Activated naive CD8-positive, alpha-beta T cell (primary cell): ENCODE data around the gene KNG1.

ENCODE experiments used
- H3K27ac Mint-ChIP-seq: one replicate; pipeline ENCODE4 v1.8.0; 2021; ENCODE audit warnings: mixed read lengths
- H3K27me3 Mint-ChIP-seq: one replicate; pipeline ENCODE4 v1.8.0; 2021; ENCODE audit warnings: mixed read lengths
- H3K36me3 Mint-ChIP-seq: one replicate; pipeline ENCODE4 v1.8.0; 2021; ENCODE audit warnings: mixed read lengths
- H3K4me1 Mint-ChIP-seq: one replicate; pipeline ENCODE4 v1.8.0; 2021; ENCODE audit warnings: low read depth, mixed read lengths
- H3K4me3 Mint-ChIP-seq: one replicate; pipeline ENCODE4 v1.8.0; 2021; ENCODE audit warnings: mild to moderate bottlenecking, mixed read lengths
- H3K9me3 Mint-ChIP-seq: one replicate; pipeline ENCODE4 v1.8.0; 2021; ENCODE audit warnings: low read depth, mixed read lengths

The KNG1 gene

GRCh38 chr3:186743666-186744065, 26.5 kb downstream of the KNG1 start:
- Mint-ChIP-seq H3K36me3 (peaks cover 24% of the 10 kb centered on the region), H3K27ac (no peak overlapping the region), H3K9me3 (no peaks in the 10 kb centered on the region), H3K27me3 (no peaks in the 10 kb centered on the region), H3K4me1 (peaks cover 3% of the 10 kb centered on the region), H3K4me3 (no peak overlapping the region)

- H3K27ac Mint-ChIP-seq = no peak overlapping the region
- no peaks in the 10 kb centered on the region for H3K27me3 Mint-ChIP-seq
- no peak overlapping the region for H3K4me3 Mint-ChIP-seq
- H3K36me3 Mint-ChIP-seq = peaks cover 15% of the 10 kb centered on the region
- H3K9me3 Mint-ChIP-seq = no peaks in the 10 kb centered on the region
- H3K4me1 Mint-ChIP-seq = peaks cover 3% of the 10 kb centered on the region
These were observed 28.8 kb downstream of the KNG1 start for GRCh38 chr3:186746008-186746407.

GRCh38 chr3:186750316-186750715, 33.2 kb downstream of the KNG1 start:
- Mint-ChIP-seq H3K9me3 (no peaks in the 10 kb centered on the region), H3K4me3 (no peak overlapping the region), H3K4me1 (peaks cover 9% of the 10 kb centered on the region), H3K27ac (no peak overlapping the region), H3K36me3 (peaks cover 3% of the 10 kb centered on the region), H3K27me3 (no peaks in the 10 kb centered on the region)

GRCh38 chr3:186751480-186751879, 34.3 kb downstream of the KNG1 start:
- Mint-ChIP-seq H3K27me3 (no peaks in the 10 kb centered on the region), H3K27ac (no peak overlapping the region), H3K4me1 (peaks cover 7% of the 10 kb centered on the region), H3K36me3 (no peaks in the 10 kb centered on the region), H3K9me3 (no peaks in the 10 kb centered on the region), H3K4me3 (no peak overlapping the region)

- H3K27me3 Mint-ChIP-seq = no peaks in the 10 kb centered on the region
- peaks cover 7% of the 10 kb centered on the region for H3K4me1 Mint-ChIP-seq
- H3K4me3 Mint-ChIP-seq = no peak overlapping the region
- no peaks in the 10 kb centered on the region for H3K36me3 Mint-ChIP-seq
- H3K27ac Mint-ChIP-seq = no peak overlapping the region
- no peaks in the 10 kb centered on the region for H3K9me3 Mint-ChIP-seq
These were observed 36.8 kb downstream of the KNG1 start for GRCh38 chr3:186754006-186754405.

- H3K4me3 Mint-ChIP-seq = no peak overlapping the region
- H3K4me1 Mint-ChIP-seq = peaks cover 8% of the 10 kb centered on the region
These were observed 37.7 kb downstream of the KNG1 start for GRCh38 chr3:186754871-186755270.

GRCh38 chr3:186757214-186757613, 40.1 kb downstream of the KNG1 start:
- peaks cover 9% of the 10 kb centered on the region for H3K36me3 Mint-ChIP-seq
- H3K27ac Mint-ChIP-seq = no peak overlapping the region
- H3K9me3 Mint-ChIP-seq = no peaks in the 10 kb centered on the region
- no peak overlapping the region for H3K4me3 Mint-ChIP-seq
- no peaks in the 10 kb centered on the region for H3K27me3 Mint-ChIP-seq
- peaks cover 13% of the 10 kb centered on the region for H3K4me1 Mint-ChIP-seq

More at GRCh38 chr3:186754871-186755270, 37.7 kb downstream of the KNG1 start:
- Mint-ChIP-seq H3K36me3 (no peaks in the 10 kb centered on the region), H3K9me3 (no peaks in the 10 kb centered on the region), H3K27me3 (no peaks in the 10 kb centered on the region), H3K27ac (no peak overlapping the region)

GRCh38 chr3:186757686-186758220, 40.6 kb downstream of the KNG1 start:
- peaks cover 9% of the 10 kb centered on the region for H3K36me3 Mint-ChIP-seq
- H3K27ac Mint-ChIP-seq = no peak overlapping the region

GRCh38 chr3:186759231-186759930, 42.2 kb downstream of the KNG1 start:
- Mint-ChIP-seq H3K4me3 (no peak overlapping the region), H3K27ac (no peak overlapping the region), H3K4me1 (peaks cover 6% of the 10 kb centered on the region), H3K36me3 (peaks cover 9% of the 10 kb centered on the region), H3K27me3 (no peaks in the 10 kb centered on the region), H3K9me3 (no peaks in the 10 kb centered on the region)

More at GRCh38 chr3:186757686-186758220, 40.6 kb downstream of the KNG1 start:
- no peak overlapping the region for H3K4me3 Mint-ChIP-seq
- H3K27me3 Mint-ChIP-seq = no peaks in the 10 kb centered on the region
- H3K9me3 Mint-ChIP-seq = no peaks in the 10 kb centered on the region
- peaks cover 13% of the 10 kb centered on the region for H3K4me1 Mint-ChIP-seq

GRCh38 chr3:186760141-186760833, 43.1 kb downstream of the KNG1 start:
- H3K4me1 Mint-ChIP-seq = peaks cover 6% of the 10 kb centered on the region
- no peaks in the 10 kb centered on the region for H3K9me3 Mint-ChIP-seq
- no peak overlapping the region for H3K27ac Mint-ChIP-seq
- no peaks in the 10 kb centered on the region for H3K27me3 Mint-ChIP-seq
- no peak overlapping the region for H3K4me3 Mint-ChIP-seq
- peaks cover 9% of the 10 kb centered on the region for H3K36me3 Mint-ChIP-seq

GRCh38 chr3:186760897-186761447, 43.8 kb downstream of the KNG1 start:
- H3K9me3 Mint-ChIP-seq = no peaks in the 10 kb centered on the region
- no peaks in the 10 kb centered on the region for H3K27me3 Mint-ChIP-seq
- peaks cover 9% of the 10 kb centered on the region for H3K36me3 Mint-ChIP-seq
- no peak overlapping the region for H3K27ac Mint-ChIP-seq
- H3K4me1 Mint-ChIP-seq = peaks cover 6% of the 10 kb centered on the region
- H3K4me3 Mint-ChIP-seq = no peak overlapping the region

GRCh38 chr3:186772281-186772694, 55.1 kb downstream of the KNG1 start:
- no peaks in the 10 kb centered on the region for H3K36me3 Mint-ChIP-seq
- H3K4me1 Mint-ChIP-seq = peaks cover 13% of the 10 kb centered on the region
- H3K4me3 Mint-ChIP-seq = peak overlapping the region; percentile 93
- H3K27me3 Mint-ChIP-seq = no peaks in the 10 kb centered on the region
- peak overlapping the region; percentile 99 for H3K27ac Mint-ChIP-seq
- no peaks in the 10 kb centered on the region for H3K9me3 Mint-ChIP-seq

GRCh38 chr3:186772701-186773417, 55.7 kb downstream of the KNG1 start:
- Mint-ChIP-seq H3K4me3 (peak overlapping the region; percentile 93), H3K27me3 (no peaks in the 10 kb centered on the region), H3K27ac (peak overlapping the region; percentile 99), H3K36me3 (no peaks in the 10 kb centered on the region), H3K9me3 (no peaks in the 10 kb centered on the region), H3K4me1 (peaks cover 13% of the 10 kb centered on the region)

GRCh38 chr3:186775999-186776398, 58.8 kb downstream of the KNG1 start:
- no peaks in the 10 kb centered on the region for H3K36me3 Mint-ChIP-seq
- no peak overlapping the region for H3K4me3 Mint-ChIP-seq
- no peaks in the 10 kb centered on the region for H3K9me3 Mint-ChIP-seq
- no peaks in the 10 kb centered on the region for H3K27me3 Mint-ChIP-seq
- peaks cover 13% of the 10 kb centered on the region for H3K4me1 Mint-ChIP-seq
- H3K27ac Mint-ChIP-seq = no peak overlapping the region

GRCh38 chr3:186779204-186779603, 62.0 kb downstream of the KNG1 start:
- no peak overlapping the region for H3K4me3 Mint-ChIP-seq
- no peaks in the 10 kb centered on the region for H3K9me3 Mint-ChIP-seq
- peaks cover 8% of the 10 kb centered on the region for H3K4me1 Mint-ChIP-seq
- H3K27me3 Mint-ChIP-seq = no peaks in the 10 kb centered on the region
- H3K27ac Mint-ChIP-seq = no peak overlapping the region
- peaks cover 6% of the 10 kb centered on the region for H3K36me3 Mint-ChIP-seq
